ENCODE results near the gene FZD4. TPM values are rescaled to one million over a fixed set of nuclear protein-coding genes. Genes with fewer than 3 reads are reported as not detected.

Gene FZD4
- total RNA-seq, 1 donor from 2014 or later = 4.7 TPM

DNA sequence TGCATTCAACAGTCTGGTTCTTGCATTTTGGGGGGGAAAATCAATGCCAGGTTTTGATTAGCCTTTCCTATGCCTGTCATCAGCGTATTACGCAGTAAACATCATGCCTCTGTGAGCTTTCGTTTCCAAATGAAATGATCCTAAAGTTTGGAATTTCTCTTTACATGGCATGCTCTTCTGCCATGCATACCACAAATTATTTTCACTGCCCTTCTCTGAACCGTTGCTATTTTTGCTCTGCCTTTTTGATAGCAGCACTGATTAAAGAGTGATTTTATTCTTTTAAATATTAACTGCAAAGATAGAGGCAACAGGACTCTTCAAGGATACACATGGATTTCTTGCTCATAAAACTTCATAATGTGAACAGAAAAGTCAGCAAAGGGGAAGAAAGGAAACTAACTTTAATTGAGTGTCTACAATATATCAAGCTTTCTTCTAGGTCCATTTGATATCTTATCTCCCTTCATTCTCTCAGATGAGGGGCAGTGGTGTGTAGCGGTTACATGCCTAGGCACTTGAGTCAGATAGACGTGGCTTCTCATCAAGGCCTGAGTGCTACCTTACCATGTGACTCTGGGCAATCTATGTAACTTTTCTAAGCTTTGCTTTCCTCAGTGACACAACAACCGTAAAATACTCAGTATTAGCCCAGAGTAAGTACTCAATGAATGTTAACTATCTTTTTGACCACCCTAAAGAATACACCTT, 25.0 kb upstream of the FZD4 start:
- no peak for FAIRE-seq
- Histone ChIP-seq H3K36me3 (ENCODE audit: insufficient read depth, low read length) (no peaks in the 10 kb centered on the region), H2AFZ (ENCODE audit: low read depth, low read length) (no peak overlapping the region), H3K9ac (ENCODE audit: low read length) (no peak overlapping the region), H3K27ac (ENCODE audit: low read depth, low read length) (no peak overlapping the region), H3K27me3 (ENCODE audit: insufficient read depth, low read length) (no peaks in the 10 kb centered on the region), H3K9me3 (ENCODE audit: insufficient read depth, low read depth, low read length) (no peaks in the 10 kb centered on the region), H3K4me2 (ENCODE audit: low read length) (no peak overlapping the region), H3K4me1 (ENCODE audit: insufficient read depth, low read length) (no peaks in the 10 kb centered on the region), H3K79me2 (ENCODE audit: insufficient read depth, low read length) (no peaks in the 10 kb centered on the region), H4K20me1 (ENCODE audit: insufficient read depth, low read length) (no peaks in the 10 kb centered on the region), H3K4me3 (ENCODE audit: insufficient read depth, low read depth, low read length) (no peak overlapping the region)
- TF ChIP-seq CTCF (IDR thresholded peaks at IDR 0.05; ENCODE audit: insufficient read depth, low read depth, low read length) (no peak), EZH2 (IDR thresholded peaks at IDR 0.05; ENCODE audit: insufficient read depth, low read length) (no peak)
- Mint-ChIP-seq H3K27me3 (ENCODE audit: low read depth, unreplicated experiment) (no peaks in the 10 kb centered on the region), H3K4me1 (ENCODE audit: low read depth, unreplicated experiment) (peaks cover 6% of the 10 kb centered on the region), H3K4me3 (ENCODE audit: unreplicated experiment) (no peak overlapping the region), H3K27ac (ENCODE audit: unreplicated experiment) (no peak overlapping the region), H3K36me3 (ENCODE audit: low read depth, unreplicated experiment) (no peaks in the 10 kb centered on the region), H3K9me3 (ENCODE audit: unreplicated experiment) (no peaks in the 10 kb centered on the region)
- DNase-seq (ENCODE audit: low read depth) = no peak

- no peaks in the 10 kb centered on the region for H3K4me1 ChIP-seq (ENCODE audit: insufficient read depth, low read length)
- FAIRE-seq (no peak), DNase-seq (ENCODE audit: low read depth) (no peak)
- no peak overlapping the region for H2AFZ ChIP-seq (ENCODE audit: low read depth, low read length)
- H3K4me3 ChIP-seq (ENCODE audit: insufficient read depth, low read depth, low read length) = no peak overlapping the region
- Mint-ChIP-seq H3K4me1 (ENCODE audit: low read depth, unreplicated experiment) (peaks cover 6% of the 10 kb centered on the region), H3K36me3 (ENCODE audit: low read depth, unreplicated experiment) (no peaks in the 10 kb centered on the region), H3K27me3 (ENCODE audit: low read depth, unreplicated experiment) (no peaks in the 10 kb centered on the region), H3K9me3 (ENCODE audit: unreplicated experiment) (peaks cover 5% of the 10 kb centered on the region), H3K4me3 (ENCODE audit: unreplicated experiment) (no peak overlapping the region), H3K27ac (ENCODE audit: unreplicated experiment) (no peak overlapping the region)
- no peaks in the 10 kb centered on the region for H3K79me2 ChIP-seq (ENCODE audit: insufficient read depth, low read length)
- no peak overlapping the region for H3K9ac ChIP-seq (ENCODE audit: low read length)
- TF ChIP-seq EZH2 (IDR thresholded peaks at IDR 0.05; ENCODE audit: insufficient read depth, low read length) = no peak
- TF ChIP-seq CTCF (IDR thresholded peaks at IDR 0.05; ENCODE audit: insufficient read depth, low read depth, low read length) = peak; percentile 67
- H3K27ac ChIP-seq (ENCODE audit: low read depth, low read length) = no peak overlapping the region
- H3K9me3 ChIP-seq (ENCODE audit: insufficient read depth, low read depth, low read length) = no peaks in the 10 kb centered on the region
- no peaks in the 10 kb centered on the region for H3K36me3 ChIP-seq (ENCODE audit: insufficient read depth, low read length)
- H3K27me3 ChIP-seq (ENCODE audit: insufficient read depth, low read length) = no peaks in the 10 kb centered on the region
- H3K4me2 ChIP-seq (ENCODE audit: low read length) = no peak overlapping the region
- no peaks in the 10 kb centered on the region for H4K20me1 ChIP-seq (ENCODE audit: insufficient read depth, low read length)
Observed at GRCh38 chr11:86978756-86979608, 23.8 kb upstream of the FZD4 start.
